Right lobe of liver (tissue), 6 donors: ENCODE data around the gene ZFP36. TPM values are rescaled to one million over a fixed set of nuclear protein-coding genes. Genes with fewer than 3 reads are reported as not detected.

Experiments used
- ATAC-seq, 4 donors: fragments of 200-7000 bp; cut with Tn5 transposase; one replicate each; pipeline ENCODE4 v1.9.1; 2020; ENCODE audit warnings: mild to moderate bottlenecking in 4 of 4, moderate library complexity in 4 of 4
- DNase-seq, 3 donors: peaks; one replicate each; pipeline ENCODE4 v3.0.0-alpha.2; 2020
- H3K27ac ChIP-seq, 3 donors: fragments of 200-600 bp; one replicate each; pipeline ENCODE4 v1.8.0; 2022
- H3K27me3 ChIP-seq, 2 donors: fragments of 200-600 bp; one replicate each; pipeline ENCODE4 v1.8.0; 2022
- H3K36me3 ChIP-seq, 4 donors: fragments of 200-600 bp; sonication (generic) in 1 of 4; one replicate each; pipeline versions ENCODE4 v1.5.1 to v1.8.0; 2017 to 2022; ENCODE audit warnings: control low read depth in 1 of 4
- H3K4me1 ChIP-seq, 4 donors: fragments of 200-600 bp; sonication (generic) in 1 of 4; one replicate each; pipeline versions ENCODE4 v1.5.1 to v1.8.0; 2017 to 2022; ENCODE audit warnings: control low read depth in 1 of 4
- H3K4me3 ChIP-seq, 3 donors: fragments of 200-600 bp; one replicate each; pipeline ENCODE4 v1.8.0; 2022
- H3K9me3 ChIP-seq, 4 donors: fragments of 200-600 bp; sonication (generic) in 1 of 4; one replicate each; pipeline versions ENCODE4 v1.5.1 to v1.8.0; 2017 to 2022; ENCODE audit warnings: control low read depth in 1 of 4
- CTCF ChIP-seq, 4 donors: fragments of 200-600 bp in 3 of 4; fragments of 450-650 bp in 1 of 4; IDR thresholded peaks; one replicate each; pipeline versions ENCODE4 v1.5.1 to v1.8.0; 2016 to 2022; ENCODE audit warnings: antibody characterized with exemption in 4 of 4, mild to moderate bottlenecking in 2 of 4
- POLR2A ChIP-seq: fragments of 450-650 bp; IDR thresholded peaks from one replicate; pipeline ENCODE4 v1.6.1; 2017; ENCODE audit warnings: antibody characterized with exemption, mild to moderate bottlenecking
- WGBS: methylation state at CpG from one replicate; pipeline ENCODE4 v1.1.6; 2018; ENCODE audit warnings: low coverage, low lambda C conversion rate; ENCODE audit not compliant: insufficient coverage; ENCODE audit errors: missing lambda C conversion rate; 5-methylcytosine and 5-hydroxymethylcytosine counted together
- intact Hi-C, 2 donors: fragments of 100-400 bp; cut with DNase I; formaldehyde crosslinking; loops; one replicate each; pipeline versions ENCODE4 v1.11.2 to v1.14.1; 2022
- total RNA-seq, 6 experiments: library from RNA; depleted of rRNA in 2 of 6; stranded (reverse); fragments of >200 nt in 2 of 6; fragmentation: NEBNext Ultra II Directional in 3 of 6; extraction: Animal tissue kit (Norgen Biotek cat#: 25700) in 3 of 6; gene quantifications; one replicate each; pipeline versions ENCODE4 v1.1.0 to v1.2.4, GENCODE V29; 2016 to 2023
- donor health status: DM: no; HTN: yes; CAD: no.
- donor health status: DM: no; HTN: no; CAD: no.
- donor health status: DM: no; HTN: no; CAD: no.
- donor health status: DM: no; HTN: yes; CAD: no.
- donor health status: DM: no; HTN: yes; CAD: no.

ZFP36 gene
- total RNA-seq, 6 experiments from 2014 or later, result 28.3 to 156 (median 91.7) TPM

GRCh38 chr19:39398297-39398864 is 8.3 kb upstream of the ZFP36 start:
- DNase-seq (peak; percentile 80 to 88 (median 80)), ATAC-seq (peak; percentile 1 to 4 (median 1))
- TF ChIP-seq CTCF (IDR thresholded peaks at IDR 0.05) (no peak), POLR2A (peak; percentile 1)
- Histone ChIP-seq H3K27ac (peak overlapping the region; percentile 95 to 99 (median 96)), H3K9me3 (no peaks in the 10 kb centered on the region), H3K36me3 (peaks cover 0 to 9% (median 0%) of the 10 kb centered on the region in 4 donors), H3K4me1 (peaks cover 0 to 60% (median 25%) of the 10 kb centered on the region in 4 donors), H3K4me3 (peak overlapping the region in 2 of 3 donors; percentile 1 to 6), H3K27me3 (no peaks in the 10 kb centered on the region)
- 26% methylated on average over 4 of the region's 11 CpGs for WGBS
- intact Hi-C loops, result no loop called here

GRCh38 chr19:39399668-39400050 is 7.0 kb upstream of the ZFP36 start:
- TF ChIP-seq CTCF (IDR thresholded peaks at IDR 0.05), result no peak
- no peak for TF ChIP-seq POLR2A
- Histone ChIP-seq H3K4me1 (peaks cover 0 to 66% (median 25%) of the 10 kb centered on the region in 4 donors), H3K9me3 (no peaks in the 10 kb centered on the region), H3K36me3 (no peaks in the 10 kb centered on the region), H3K27me3 (no peaks in the 10 kb centered on the region), H3K27ac (peak overlapping the region; percentile 65 to 99 (median 95)), H3K4me3 (no peak overlapping the region)
- intact Hi-C loops, result no loop called here
- ATAC-seq, result no peak
- no peak for DNase-seq
- WGBS, result 93% methylated on average over 4 of the region's 4 CpGs

- H3K27ac ChIP-seq, result peak overlapping the region; percentile 65 to 99 (median 95)
- WGBS, result 89% methylated on average over 4 of the region's 4 CpGs
- no peak for ATAC-seq
- no peaks in the 10 kb centered on the region for H3K9me3 ChIP-seq
- no peaks in the 10 kb centered on the region for H3K27me3 ChIP-seq
- H3K4me1 ChIP-seq, result peaks cover 0 to 66% (median 25%) of the 10 kb centered on the region in 4 donors
- H3K4me3 ChIP-seq, result no peak overlapping the region
- intact Hi-C loops, result no loop called here
- DNase-seq, result no peak
- TF ChIP-seq CTCF (IDR thresholded peaks at IDR 0.05) (no peak), POLR2A (no peak)
- no peaks in the 10 kb centered on the region for H3K36me3 ChIP-seq
Observed at GRCh38 chr19:39400061-39400460, 6.6 kb upstream of the ZFP36 start.

GRCh38 chr19:39401070-39401548 is 5.5 kb upstream of the ZFP36 start:
- no peaks in the 10 kb centered on the region for H3K27me3 ChIP-seq
- H3K4me1 ChIP-seq, result peaks cover 0 to 73% (median 28%) of the 10 kb centered on the region in 4 donors
- DNase-seq (peak in 1 of 3 donors; percentile 58), ATAC-seq (no peak)
- TF ChIP-seq CTCF (IDR thresholded peaks at IDR 0.05) (no peak), POLR2A (no peak)
- H3K27ac ChIP-seq, result peak overlapping the region; percentile 95 to 99 (median 98)
- intact Hi-C loops, result no loop called here
- H3K36me3 ChIP-seq, result no peaks in the 10 kb centered on the region
- WGBS, result 23% methylated on average over 4 of the region's 4 CpGs
- H3K9me3 ChIP-seq, result no peaks in the 10 kb centered on the region
- peak overlapping the region in 1 of 3 donors; percentile 18 for H3K4me3 ChIP-seq
